Gastroesophageal sphincter (tissue), 3 donors: ENCODE results near the gene GPX7.

Source experiments
- CTCF ChIP-seq, 4 experiments: fragments of 200-600 bp in 2 of 4; fragments of 450-650 bp in 2 of 4; sonication (generic) in 1 of 4; IDR thresholded peaks; one replicate each; pipeline ENCODE4 v1.5.1; 2017 to 2019; ENCODE audit warnings: antibody characterized with exemption in 4 of 4, mild to moderate bottlenecking in 2 of 4, moderate library complexity in 2 of 4
- EP300 ChIP-seq: sonication (generic); formaldehyde crosslinking; IDR thresholded peaks from one replicate; pipeline ENCODE4 v1.6.1; 2017; ENCODE audit warnings: antibody characterized with exemption, mild to moderate bottlenecking
- POLR2A ChIP-seq, 2 donors: fragments of 450-650 bp; IDR thresholded peaks; one replicate each; pipeline ENCODE4 v1.6.1; 2017; ENCODE audit warnings: antibody characterized with exemption in 2 of 2, mild to moderate bottlenecking in 2 of 2, moderate library complexity in 1 of 2
- POLR2AphosphoS5 ChIP-seq: sonication (generic); formaldehyde crosslinking; IDR thresholded peaks from one replicate; pipeline ENCODE4 v1.6.1; 2017; ENCODE audit warnings: antibody characterized with exemption

DNA sequence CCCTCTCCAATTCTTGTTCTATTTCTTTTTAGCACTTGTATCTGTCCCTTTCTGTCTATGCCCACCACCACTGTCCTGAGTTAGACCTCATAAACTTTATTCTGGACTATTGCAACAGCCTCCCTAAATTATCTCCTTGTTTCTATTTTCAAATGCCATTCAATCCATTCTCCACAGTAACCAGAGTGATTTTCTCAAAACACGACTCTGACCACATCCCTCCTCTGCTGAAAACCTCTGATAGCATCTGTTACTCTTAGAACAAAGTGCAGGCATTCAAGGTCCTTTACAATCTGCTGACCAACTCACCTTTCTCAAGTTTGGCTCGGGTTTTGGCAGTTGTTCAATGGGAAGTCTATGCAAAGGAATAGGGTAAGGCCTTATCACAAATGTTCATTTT lies 22.8 kb upstream of the GPX7 start:
- TF ChIP-seq CTCF (IDR thresholded peaks at IDR 0.05), result no peak
- no peak for TF ChIP-seq POLR2A (IDR thresholded peaks at IDR 0.05)
- TF ChIP-seq EP300, result no peak
- TF ChIP-seq POLR2AphosphoS5, result no peak
